Left ventricle myocardium inferior (tissue), 1 donor: ENCODE measurements around the gene LRRC41. TPM values are rescaled to one million over a fixed set of nuclear protein-coding genes. Genes with fewer than 3 reads are reported as not detected.
"Not testable (repeated sequence)": the region's sequence is repeated elsewhere in the genome, so short reads cannot be mapped to it uniquely, and the experiment has no call there.

Experiments used
- DNase-seq: peaks from one replicate; pipeline ENCODE4 v3.0.0-alpha.2; 2020
- H3K27ac ChIP-seq: fragments of 200-600 bp; replicated peaks from 2 replicates; pipeline ENCODE4 v1.8.0; 2021
- H3K27me3 ChIP-seq: fragments of 200-600 bp; 2 replicates; pipeline ENCODE4 v1.8.0; 2021; ENCODE audit warnings: low read depth
- H3K36me3 ChIP-seq: fragments of 200-600 bp; 2 replicates; pipeline ENCODE4 v1.8.0; 2021
- H3K4me1 ChIP-seq: fragments of 200-600 bp; 2 replicates; pipeline ENCODE4 v1.8.0; 2021
- H3K4me3 ChIP-seq: fragments of 200-600 bp; 2 replicates; pipeline ENCODE4 v1.8.0; 2021; ENCODE audit warnings: mild to moderate bottlenecking, moderate library complexity
- H3K9me3 ChIP-seq: fragments of 200-600 bp; replicated peaks from 2 replicates; pipeline ENCODE4 v1.8.0; 2021
- intact Hi-C: fragments of 100-400 bp; cut with micrococcal nuclease; formaldehyde crosslinking; loops from one replicate; pipeline ENCODE4 v1.11.0; 2022
- total RNA-seq: library from RNA; stranded (reverse); fragmentation: NEBNext Ultra II Directional; extraction: Animal tissue kit (Norgen Biotek cat#: 25700); gene quantifications from one replicate; pipeline ENCODE4 v1.2.1, GENCODE V29; 2021
- TF ChIP-seq, protein P1 (sequence below): fragments of 200-600 bp; IDR thresholded peaks from 2 replicates; pipeline ENCODE4 v1.8.0; 2021; ENCODE audit warnings: antibody characterized with exemption, mild to moderate bottlenecking, borderline replicate concordance
- donor health status: DM: no; HTN: yes; CAD: no; lungs with severe emphysema.

The LRRC41 gene
- total RNA-seq, 1 donor from 2014 or later: 38.8 TPM

- no peak overlapping the region for H3K4me3 ChIP-seq
- intact Hi-C loops: no loop called here
- no peaks in the 10 kb centered on the region for H3K27me3 ChIP-seq
- no peak overlapping the region for H3K27ac ChIP-seq
- peaks cover 19% of the 10 kb centered on the region for H3K4me1 ChIP-seq
- no peak for DNase-seq
- no peaks in the 10 kb centered on the region for H3K9me3 ChIP-seq
- TF ChIP-seq, protein P1, sequence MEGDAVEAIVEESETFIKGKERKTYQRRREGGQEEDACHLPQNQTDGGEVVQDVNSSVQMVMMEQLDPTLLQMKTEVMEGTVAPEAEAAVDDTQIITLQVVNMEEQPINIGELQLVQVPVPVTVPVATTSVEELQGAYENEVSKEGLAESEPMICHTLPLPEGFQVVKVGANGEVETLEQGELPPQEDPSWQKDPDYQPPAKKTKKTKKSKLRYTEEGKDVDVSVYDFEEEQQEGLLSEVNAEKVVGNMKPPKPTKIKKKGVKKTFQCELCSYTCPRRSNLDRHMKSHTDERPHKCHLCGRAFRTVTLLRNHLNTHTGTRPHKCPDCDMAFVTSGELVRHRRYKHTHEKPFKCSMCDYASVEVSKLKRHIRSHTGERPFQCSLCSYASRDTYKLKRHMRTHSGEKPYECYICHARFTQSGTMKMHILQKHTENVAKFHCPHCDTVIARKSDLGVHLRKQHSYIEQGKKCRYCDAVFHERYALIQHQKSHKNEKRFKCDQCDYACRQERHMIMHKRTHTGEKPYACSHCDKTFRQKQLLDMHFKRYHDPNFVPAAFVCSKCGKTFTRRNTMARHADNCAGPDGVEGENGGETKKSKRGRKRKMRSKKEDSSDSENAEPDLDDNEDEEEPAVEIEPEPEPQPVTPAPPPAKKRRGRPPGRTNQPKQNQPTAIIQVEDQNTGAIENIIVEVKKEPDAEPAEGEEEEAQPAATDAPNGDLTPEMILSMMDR: no peak
- H3K36me3 ChIP-seq: no peaks in the 10 kb centered on the region
Observed at GRCh38 chr1:46242918-46243317, 60.5 kb downstream of the LRRC41 start.

GRCh38 chr1:46241733-46242132 is 61.7 kb downstream of the LRRC41 start:
- H3K27ac ChIP-seq, H3K4me3 ChIP-seq, H3K36me3 ChIP-seq, intact Hi-C loops, DNase-seq, H3K9me3 ChIP-seq, H3K27me3 ChIP-seq: not testable (repeated sequence)
- peaks cover 12% of the 10 kb centered on the region for H3K4me1 ChIP-seq

GRCh38 chr1:46238865-46239264 is 64.6 kb downstream of the LRRC41 start:
- not testable (repeated sequence) for DNase-seq

DNA sequence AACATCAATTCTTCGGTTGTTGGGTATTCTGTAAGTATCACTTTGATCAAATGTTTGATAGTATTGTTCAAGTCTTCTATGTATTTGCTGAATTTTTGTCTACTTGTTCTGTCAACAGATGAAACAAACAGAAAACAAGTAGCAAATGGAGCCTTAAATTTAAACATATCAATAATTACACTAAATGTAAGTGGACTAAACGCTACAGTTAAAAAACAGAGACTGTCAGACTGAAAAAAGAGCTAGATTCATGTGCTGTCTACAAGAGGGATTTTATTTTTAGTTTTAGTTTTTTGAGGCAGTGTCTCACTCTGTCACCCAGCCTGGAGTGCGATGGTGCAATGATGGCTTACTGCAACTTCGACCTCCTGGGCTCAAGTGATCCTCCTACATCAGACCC is 66.5 kb downstream of the LRRC41 start:
- H3K27me3 ChIP-seq: no peaks in the 10 kb centered on the region
- H3K4me3 ChIP-seq: no peak overlapping the region
- H3K36me3 ChIP-seq: no peaks in the 10 kb centered on the region
- intact Hi-C loops: no loop called here
- TF ChIP-seq, protein P1: no peak
- H3K27ac ChIP-seq: no peak overlapping the region
- no peak for DNase-seq
- no peaks in the 10 kb centered on the region for H3K4me1 ChIP-seq
- peaks cover 7% of the 10 kb centered on the region for H3K9me3 ChIP-seq

More at GRCh38 chr1:46238865-46239264, 64.6 kb downstream of the LRRC41 start:
- H3K9me3 ChIP-seq, H3K4me1 ChIP-seq, H3K27ac ChIP-seq, H3K36me3 ChIP-seq, H3K4me3 ChIP-seq, intact Hi-C loops, H3K27me3 ChIP-seq: not testable (repeated sequence)

- H3K4me3 ChIP-seq, H3K27me3 ChIP-seq, H3K9me3 ChIP-seq, H3K27ac ChIP-seq, DNase-seq, H3K4me1 ChIP-seq, H3K36me3 ChIP-seq, intact Hi-C loops: not testable (repeated sequence)
Observed at GRCh38 chr1:46231231-46231630, 72.2 kb downstream of the LRRC41 start.

Other genes with a start within 250 kb of the LRRC41 start
- gene PIK3R3, start 171.0 kb downstream of the LRRC41 start, total RNA-seq: 32.7 TPM
- gene TSPAN1, start 128.5 kb downstream of the LRRC41 start, total RNA-seq: 1.4 TPM
- gene P3R3URF, start 127.1 kb downstream of the LRRC41 start, total RNA-seq: not detected
- gene POMGNT1, start 105.2 kb downstream of the LRRC41 start, total RNA-seq: 142 TPM
- gene LURAP1, start 100.3 kb downstream of the LRRC41 start, total RNA-seq: 11.6 TPM
- gene RAD54L, start 55.9 kb downstream of the LRRC41 start, total RNA-seq: 0.71 TPM
- 1,085 TPM for gene UQCRH, start 82 bp upstream of the LRRC41 start, total RNA-seq
- gene NSUN4, start 37.2 kb upstream of the LRRC41 start, total RNA-seq: 14.1 TPM
- 2.8 TPM for gene FAAH, start 90.7 kb upstream of the LRRC41 start, total RNA-seq
- gene DMBX1, start 186.2 kb upstream of the LRRC41 start, total RNA-seq: not detected
- not detected for gene KNCN, start 248.0 kb upstream of the LRRC41 start, total RNA-seq